ENCODE results near the gene DNAAF3.

DNA sequence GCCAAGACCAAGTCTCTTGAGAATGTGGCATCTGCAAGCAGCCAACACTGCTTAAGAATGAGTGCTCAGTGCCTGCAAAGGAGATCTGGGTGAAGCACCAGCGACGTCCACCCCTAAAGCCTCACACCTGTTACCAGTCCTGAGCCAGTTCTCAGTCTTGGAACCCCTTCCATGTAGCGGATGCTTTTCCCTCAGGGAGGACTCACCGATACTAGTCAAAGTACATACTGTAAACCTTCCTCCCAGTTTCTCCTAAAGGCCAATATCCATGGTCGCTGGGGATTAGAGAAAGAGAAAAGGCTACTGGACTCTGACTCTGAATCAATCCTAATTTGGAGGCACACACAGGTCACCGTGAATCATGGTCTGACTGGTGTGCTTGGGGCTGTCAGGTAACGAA is 47.1 kb upstream of the DNAAF3 start:
- TF ChIP-seq CTCF (conservative IDR thresholded peaks at IDR 0.05; ENCODE audit: low read depth, low read length): no peak
- TF ChIP-seq EZH2 (IDR thresholded peaks at IDR 0.05; ENCODE audit: borderline replicate concordance, low read depth, low read length, poor library complexity, severe bottlenecking): no peak

Measured in A673 (cell line).